ENCODE results near the gene LIPE.

Gene LIPE

GRCh38 chr19:42352301-42353259 lies 74.6 kb downstream of the LIPE start:
- DNase-seq = no peak

Data from NCI-H1092 (cell line).